ENCODE measurements around the gene AKAP13. TPM values are rescaled to one million over a fixed set of nuclear protein-coding genes. Genes with fewer than 3 reads are reported as not detected.

AKAP13 gene
- total RNA-seq, 4 donors from 2014 or later = 57.3 to 178 (median 81.5) TPM

DNA sequence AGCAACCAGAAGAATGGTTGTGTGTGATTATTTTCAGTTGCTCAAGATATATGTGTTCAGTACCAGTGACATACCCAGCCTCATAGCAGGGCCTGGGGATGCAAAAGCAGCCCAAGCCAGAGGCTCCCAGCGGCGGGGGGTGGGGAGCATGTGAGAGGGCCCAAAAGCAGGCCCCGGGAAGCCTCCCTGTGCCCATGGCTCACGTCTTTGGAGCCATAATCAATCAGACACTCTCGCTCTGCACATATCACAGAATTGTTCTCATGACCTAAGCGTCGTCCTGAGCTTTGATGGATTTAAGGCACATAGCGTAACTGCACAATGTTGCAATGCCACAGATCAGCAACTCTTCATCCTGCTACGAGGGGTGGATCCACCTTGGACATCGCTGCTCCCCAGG, 393.6 kb downstream of the AKAP13 start:
- no peaks in the 10 kb centered on the region for H3K27me3 ChIP-seq
- 88% methylated on average over 10 of the region's 10 CpGs for WGBS, 2 donors
- peaks cover 0 to 8% (median 0%) of the 10 kb centered on the region in 3 donors for H3K36me3 ChIP-seq
- H3K9me3 ChIP-seq = no peaks in the 10 kb centered on the region
- intact Hi-C loops (cut with DNase I) = no loop called here
- TF ChIP-seq, protein P1, sequence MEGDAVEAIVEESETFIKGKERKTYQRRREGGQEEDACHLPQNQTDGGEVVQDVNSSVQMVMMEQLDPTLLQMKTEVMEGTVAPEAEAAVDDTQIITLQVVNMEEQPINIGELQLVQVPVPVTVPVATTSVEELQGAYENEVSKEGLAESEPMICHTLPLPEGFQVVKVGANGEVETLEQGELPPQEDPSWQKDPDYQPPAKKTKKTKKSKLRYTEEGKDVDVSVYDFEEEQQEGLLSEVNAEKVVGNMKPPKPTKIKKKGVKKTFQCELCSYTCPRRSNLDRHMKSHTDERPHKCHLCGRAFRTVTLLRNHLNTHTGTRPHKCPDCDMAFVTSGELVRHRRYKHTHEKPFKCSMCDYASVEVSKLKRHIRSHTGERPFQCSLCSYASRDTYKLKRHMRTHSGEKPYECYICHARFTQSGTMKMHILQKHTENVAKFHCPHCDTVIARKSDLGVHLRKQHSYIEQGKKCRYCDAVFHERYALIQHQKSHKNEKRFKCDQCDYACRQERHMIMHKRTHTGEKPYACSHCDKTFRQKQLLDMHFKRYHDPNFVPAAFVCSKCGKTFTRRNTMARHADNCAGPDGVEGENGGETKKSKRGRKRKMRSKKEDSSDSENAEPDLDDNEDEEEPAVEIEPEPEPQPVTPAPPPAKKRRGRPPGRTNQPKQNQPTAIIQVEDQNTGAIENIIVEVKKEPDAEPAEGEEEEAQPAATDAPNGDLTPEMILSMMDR (IDR thresholded peaks at IDR 0.05) = no peak
- TF ChIP-seq POLR2A (IDR thresholded peaks at IDR 0.05) = no peak
- H3K4me3 ChIP-seq = no peak overlapping the region
- DNase-seq = no peak
- no peak overlapping the region for H3K27ac ChIP-seq
- H3K4me1 ChIP-seq = peaks cover 12 to 52% (median 21%) of the 10 kb centered on the region in 3 donors

DNA sequence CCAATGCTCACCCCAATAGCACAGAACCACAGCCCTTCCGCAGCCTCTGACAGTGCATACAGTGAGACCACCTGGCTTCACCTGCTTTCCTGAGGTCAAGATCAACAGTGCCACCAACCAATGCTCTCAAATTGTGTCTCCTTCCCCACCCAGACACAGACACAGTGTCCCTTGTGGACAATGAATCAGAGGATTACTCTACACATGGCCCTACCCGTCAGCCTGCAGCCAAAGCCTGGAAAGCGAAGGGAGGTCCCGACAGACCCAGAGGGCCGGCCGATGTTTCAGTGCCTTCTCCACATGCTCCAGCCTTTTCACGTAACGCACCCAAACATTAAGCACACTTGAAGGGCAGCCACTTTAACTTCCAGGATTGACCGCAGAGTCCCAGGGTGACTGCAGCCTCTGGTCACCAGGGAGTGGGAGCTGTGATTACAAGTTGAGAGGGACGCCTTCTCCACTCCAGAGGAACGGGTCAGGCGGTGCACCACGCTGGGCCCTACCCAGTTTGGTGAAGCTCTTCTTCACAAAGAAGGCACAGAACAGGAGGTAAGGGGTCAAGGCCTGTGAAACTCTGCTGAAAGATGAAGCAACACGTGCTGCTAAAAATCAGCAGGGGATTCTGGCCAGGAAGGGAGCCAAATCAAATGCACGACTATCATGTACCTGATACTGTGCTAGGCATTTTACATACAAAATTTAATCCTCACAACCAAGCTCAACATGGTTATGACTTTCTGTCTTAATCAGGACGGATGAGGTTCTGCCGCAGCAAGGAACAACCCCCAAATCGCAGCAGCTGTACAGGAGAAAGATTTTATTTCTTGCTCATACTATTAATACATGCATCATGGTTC, 397.1 kb downstream of the AKAP13 start:
- H3K4me1 ChIP-seq = peaks cover 4 to 28% (median 6%) of the 10 kb centered on the region in 3 donors
- intact Hi-C loops (cut with DNase I) = no loop called here
- H3K36me3 ChIP-seq = no peaks in the 10 kb centered on the region
- no peak for DNase-seq
- no peaks in the 10 kb centered on the region for H3K27me3 ChIP-seq
- no peak overlapping the region for H3K4me3 ChIP-seq
- whole genome bisulfite sequencing, 2 donors = 91 to 99% methylated on average over 9 to 14 of the region's 18 CpGs
- TF ChIP-seq POLR2A (IDR thresholded peaks at IDR 0.05) = no peak
- TF ChIP-seq, protein P1 (IDR thresholded peaks at IDR 0.05) = no peak
- H3K27ac ChIP-seq = no peak overlapping the region
- H3K9me3 ChIP-seq = no peaks in the 10 kb centered on the region

DNA sequence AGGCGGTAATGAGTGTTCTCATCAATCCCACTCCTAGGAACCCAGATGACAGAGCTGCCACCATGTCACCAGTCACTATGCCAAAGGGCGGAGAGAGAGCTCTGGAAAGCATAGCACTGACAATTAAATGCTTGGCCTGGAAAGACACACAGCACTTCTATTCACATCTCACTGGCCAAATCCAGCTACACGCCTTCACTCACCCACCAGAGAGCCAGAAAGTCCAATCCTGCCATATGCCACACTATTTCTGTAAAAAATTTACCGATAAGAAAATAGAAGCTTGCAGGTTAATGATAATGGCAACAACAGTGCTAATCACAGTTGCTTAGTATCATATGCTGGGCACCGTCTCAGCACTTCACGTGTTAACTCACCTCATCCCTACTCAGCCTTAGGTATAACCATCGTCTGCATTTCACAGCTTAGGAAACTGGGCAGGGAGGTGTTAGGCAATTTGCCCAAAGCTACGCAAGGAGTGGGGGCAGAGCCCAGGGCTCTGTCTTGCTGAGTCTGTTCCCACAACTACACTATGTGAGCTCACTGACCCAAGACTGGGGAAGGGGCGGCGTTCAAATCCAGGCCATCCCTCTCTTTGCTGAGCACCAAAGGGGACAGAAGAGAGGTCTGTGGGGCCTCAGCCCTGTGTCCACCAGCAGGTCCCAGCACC, 397.8 kb downstream of the AKAP13 start:
- H3K27me3 ChIP-seq = no peaks in the 10 kb centered on the region
- no peaks in the 10 kb centered on the region for H3K9me3 ChIP-seq
- H3K36me3 ChIP-seq = no peaks in the 10 kb centered on the region
- H3K4me3 ChIP-seq = no peak overlapping the region
- WGBS, 2 donors = 78 to 85% methylated on average over 10 of the region's 10 CpGs
- H3K4me1 ChIP-seq = peaks cover 0 to 20% (median 0%) of the 10 kb centered on the region in 3 donors
- no peak overlapping the region for H3K27ac ChIP-seq
- intact Hi-C loops (cut with DNase I) = no loop called here
- no peak for DNase-seq
- TF ChIP-seq POLR2A (IDR thresholded peaks at IDR 0.05) = no peak
- TF ChIP-seq, protein P1 (IDR thresholded peaks at IDR 0.05) = no peak

DNA sequence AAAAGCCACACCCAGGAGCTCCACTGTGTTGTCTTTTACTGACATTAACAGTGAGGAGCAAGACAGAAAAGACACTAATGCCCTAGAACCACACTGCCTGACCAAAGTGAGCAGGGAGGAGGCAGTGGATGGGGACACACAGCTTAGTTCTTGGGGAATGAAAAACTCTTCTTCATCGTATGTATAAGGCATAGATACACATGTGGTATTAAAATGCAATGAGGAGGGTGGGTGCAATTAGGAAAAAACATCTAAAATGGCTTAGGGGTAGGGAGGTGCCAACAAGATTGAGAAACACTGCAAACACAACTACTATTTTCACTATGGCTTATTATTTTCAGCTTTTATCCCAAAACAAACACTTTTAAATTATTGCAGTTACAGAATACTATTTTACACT, 398.8 kb downstream of the AKAP13 start:
- intact Hi-C loops (cut with DNase I) = no loop called here
- H3K9me3 ChIP-seq = no peaks in the 10 kb centered on the region
- H3K27ac ChIP-seq = no peak overlapping the region
- TF ChIP-seq, protein P1 (IDR thresholded peaks at IDR 0.05) = no peak
- no peak for TF ChIP-seq POLR2A (IDR thresholded peaks at IDR 0.05)
- H3K4me1 ChIP-seq = peaks cover 0 to 18% (median 0%) of the 10 kb centered on the region in 3 donors
- no peak overlapping the region for H3K4me3 ChIP-seq
- no peaks in the 10 kb centered on the region for H3K27me3 ChIP-seq
- no peaks in the 10 kb centered on the region for H3K36me3 ChIP-seq
- WGBS, 2 donors = 74 to 81% methylated on average over 1 of the region's 1 CpG
- no peak for DNase-seq

Data from esophagus squamous epithelium (tissue), 5 donors.